HG03280 (cell line): ENCODE measurements around the gene ADRA2B.
"Not testable (repeated sequence)": the region's sequence is repeated elsewhere in the genome, so short reads cannot be mapped to it uniquely, and the experiment has no call there.

ENCODE experiments used
- ATAC-seq: cut with Tn5 transposase; IDR thresholded peaks from one replicate; pipeline ENCODE4 v1.9.1; 2021; ENCODE audit warnings: mild to moderate bottlenecking, moderate library complexity; ENCODE audit not compliant: unreplicated experiment

The ADRA2B gene

DNA sequence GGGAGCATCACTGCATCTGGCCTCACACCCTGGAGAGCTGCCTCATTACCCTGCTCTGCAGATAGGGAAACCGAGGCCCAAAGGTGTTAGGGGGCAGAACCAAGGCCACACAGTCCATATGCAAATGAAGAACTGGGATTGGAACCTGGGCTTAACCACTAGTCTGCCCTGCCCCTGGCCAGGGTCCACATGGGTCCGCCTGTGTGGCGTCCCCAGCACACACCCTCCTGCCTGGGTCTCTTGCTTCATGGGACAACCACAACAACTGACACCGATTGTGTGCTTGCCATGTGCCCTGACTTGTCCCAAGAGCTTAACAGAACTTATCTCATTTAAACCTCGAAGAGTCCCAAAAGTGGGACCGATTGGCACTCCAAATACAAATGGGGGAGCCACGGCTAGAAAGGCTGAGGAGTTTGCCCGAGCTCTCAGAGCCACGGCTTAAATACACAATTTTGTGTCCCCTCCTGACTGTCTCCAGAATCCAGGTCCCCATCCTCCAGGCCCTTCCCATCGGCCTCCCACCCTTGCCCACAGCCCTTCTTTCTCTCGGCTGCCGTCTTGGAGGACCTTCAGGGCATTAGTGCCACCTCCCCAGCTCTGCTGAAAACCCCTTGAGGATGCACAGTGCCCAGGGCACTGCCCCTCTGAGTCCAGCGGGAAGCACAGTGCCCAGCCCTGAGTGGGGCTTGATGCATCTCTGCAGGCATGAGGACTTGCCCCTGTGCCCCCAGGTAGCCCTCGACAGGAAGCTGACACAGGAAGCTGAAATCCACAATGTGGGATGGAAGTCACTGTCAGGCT, 34.6 kb upstream of the ADRA2B start:
- ATAC-seq = no peak

DNA sequence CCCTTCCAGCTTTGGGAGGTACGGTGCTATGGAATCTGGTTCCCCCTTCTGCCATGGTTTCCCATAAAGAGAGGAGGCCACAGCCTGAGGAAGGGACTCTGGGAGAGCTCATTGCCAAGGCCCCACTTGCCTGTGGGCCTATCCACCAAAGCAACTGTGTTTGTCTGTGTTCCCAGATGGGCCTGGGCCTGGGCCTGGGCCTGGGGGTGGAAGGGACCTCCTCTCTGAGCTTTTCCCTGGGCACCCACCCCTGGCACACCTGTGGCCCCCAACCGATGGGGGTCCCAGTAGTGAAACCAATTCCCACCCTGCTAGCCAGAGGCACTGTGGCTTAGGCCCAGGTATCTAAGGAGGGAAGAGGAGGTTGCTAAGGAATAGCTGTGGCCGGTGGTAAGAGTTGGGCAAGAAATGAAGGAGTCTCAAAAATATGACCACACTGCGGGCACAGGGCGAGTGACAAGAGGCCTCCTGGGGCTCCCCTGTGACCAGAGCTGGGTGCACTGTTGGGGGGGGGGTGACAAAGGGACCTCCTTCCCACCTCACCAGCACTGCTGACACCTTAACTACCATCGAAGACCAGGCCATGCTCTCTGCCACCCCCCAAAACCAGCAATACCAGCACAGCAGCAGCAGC, 33.8 kb upstream of the ADRA2B start:
- no peak for ATAC-seq

DNA sequence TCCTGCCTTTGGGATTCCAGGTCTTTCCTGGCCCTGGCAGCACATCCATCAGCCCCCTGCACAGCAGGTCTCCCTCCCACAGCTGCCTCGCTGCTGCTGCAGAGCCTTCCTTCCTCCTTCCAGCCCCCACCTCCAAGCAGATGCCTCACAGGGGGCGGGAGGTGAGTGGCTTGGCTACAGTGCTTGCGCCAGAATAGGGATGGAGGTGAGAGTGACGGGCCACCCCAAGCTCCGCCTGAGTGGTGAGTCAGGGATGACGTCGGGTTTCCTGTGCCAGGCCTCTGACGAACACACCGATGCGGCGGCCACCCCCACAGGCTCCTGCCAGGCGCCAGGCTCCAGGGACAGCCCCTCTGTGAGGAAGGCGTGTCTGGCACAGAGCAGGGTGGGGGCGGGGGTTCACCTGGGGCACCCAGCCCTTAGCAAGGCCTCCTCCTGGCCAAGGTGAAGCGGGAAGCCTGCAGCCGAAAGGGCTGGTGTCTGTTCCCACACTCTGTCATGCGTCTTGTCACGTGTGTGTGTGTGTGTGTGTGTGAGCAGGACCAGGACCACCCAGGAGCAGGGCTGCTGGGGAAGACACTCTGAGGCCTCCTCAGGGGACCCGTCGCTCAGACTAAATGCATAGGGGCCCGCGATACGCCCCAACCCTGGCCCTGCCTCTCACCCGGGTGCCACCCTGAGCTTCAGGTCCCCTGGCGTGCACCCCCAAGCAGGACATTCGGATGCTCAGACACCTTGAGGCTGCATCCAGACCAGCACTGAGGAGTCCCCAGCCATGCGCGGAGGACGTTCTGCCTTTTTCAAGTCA, 32.2 kb upstream of the ADRA2B start:
- ATAC-seq = peak; percentile 41

GRCh38 chr2:96147593-96148201, 31.3 kb upstream of the ADRA2B start:
- ATAC-seq = no peak

GRCh38 chr2:96146881-96147592, 30.7 kb upstream of the ADRA2B start:
- no peak for ATAC-seq

DNA sequence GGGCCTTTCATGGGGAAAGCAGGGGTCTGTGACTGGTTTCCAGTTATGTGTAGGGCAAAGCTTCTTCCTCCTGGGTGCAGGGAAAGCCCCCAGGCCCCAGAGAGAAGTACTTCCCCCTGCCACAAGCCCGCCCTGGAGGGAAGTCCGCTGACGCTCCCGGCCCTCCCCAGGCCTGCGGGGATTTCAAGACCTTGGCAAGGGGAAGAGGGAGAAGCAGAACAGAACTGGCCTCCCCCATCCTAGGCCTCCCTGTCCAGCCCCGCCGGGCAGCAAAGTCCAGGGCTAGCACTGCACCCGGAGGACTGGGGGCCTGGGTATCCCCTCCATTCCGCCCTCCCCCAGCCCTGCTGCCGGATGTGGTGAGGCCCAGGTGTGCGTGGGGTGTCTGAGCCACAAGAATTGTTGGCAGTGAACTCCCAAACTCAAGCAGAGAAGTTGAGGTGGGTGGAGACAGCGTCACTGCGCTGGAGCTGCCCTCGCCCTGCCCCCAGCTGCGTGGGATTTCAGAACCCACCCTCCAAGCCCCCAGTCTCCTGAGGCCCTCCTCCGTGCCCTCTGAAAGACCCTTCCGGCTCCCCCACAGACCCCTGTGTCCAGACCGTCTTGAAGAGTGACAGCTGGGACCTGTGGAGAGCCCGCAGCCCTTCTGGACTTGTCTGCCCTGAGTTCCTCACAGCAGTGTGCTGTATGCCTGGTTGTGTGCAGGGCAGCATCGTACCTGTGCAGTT, 29.9 kb upstream of the ADRA2B start:
- peak; percentile 24 for ATAC-seq

- no peak for ATAC-seq
These were observed 29.4 kb upstream of the ADRA2B start for GRCh38 chr2:96145848-96146152.

GRCh38 chr2:96145036-96145847, 28.9 kb upstream of the ADRA2B start, which contains the start of gene DUSP2:
Gene DUSP2, minus strand, starts transcription at chr2:96145440. Its CDS starts 86 bp downstream, at chr2:96145354.
- ATAC-seq = peak; percentile 51

- ATAC-seq = no peak
These were observed 28.2 kb upstream of the ADRA2B start for GRCh38 chr2:96144481-96145035.

DNA sequence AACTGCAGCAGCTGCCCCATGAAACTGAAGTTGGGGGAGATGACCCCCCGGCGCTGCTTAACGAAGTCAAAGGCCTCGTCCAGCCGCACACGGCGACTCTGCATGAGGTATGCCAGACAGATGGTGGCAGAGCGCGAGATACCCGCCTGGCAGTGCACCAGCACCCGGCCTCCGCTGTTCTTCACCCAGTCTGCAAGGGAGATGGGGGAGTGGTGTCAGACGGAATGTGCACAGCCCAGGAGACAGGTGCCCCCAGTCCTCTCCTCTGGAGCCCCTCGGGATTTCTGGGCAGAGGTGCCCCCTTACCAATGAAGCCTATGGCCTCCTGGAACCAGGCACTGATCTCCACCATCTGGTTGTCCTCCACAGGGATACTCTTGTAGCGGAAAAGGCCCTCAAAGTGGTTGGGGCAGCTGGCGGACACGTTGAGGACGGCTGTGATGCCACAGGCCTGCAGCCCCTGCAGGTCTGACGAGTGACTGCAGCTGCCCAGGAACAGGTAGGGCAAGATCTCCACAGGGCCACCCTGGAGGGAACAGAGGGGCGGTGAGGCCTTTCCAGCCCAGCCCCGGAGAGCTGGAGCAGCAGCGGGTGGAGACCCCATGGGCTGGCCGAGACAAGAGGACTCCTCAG, 27.6 kb upstream of the ADRA2B start:
- no peak for ATAC-seq

- ATAC-seq = no peak
These were observed 27.0 kb upstream of the ADRA2B start for GRCh38 chr2:96143231-96143847.

DNA sequence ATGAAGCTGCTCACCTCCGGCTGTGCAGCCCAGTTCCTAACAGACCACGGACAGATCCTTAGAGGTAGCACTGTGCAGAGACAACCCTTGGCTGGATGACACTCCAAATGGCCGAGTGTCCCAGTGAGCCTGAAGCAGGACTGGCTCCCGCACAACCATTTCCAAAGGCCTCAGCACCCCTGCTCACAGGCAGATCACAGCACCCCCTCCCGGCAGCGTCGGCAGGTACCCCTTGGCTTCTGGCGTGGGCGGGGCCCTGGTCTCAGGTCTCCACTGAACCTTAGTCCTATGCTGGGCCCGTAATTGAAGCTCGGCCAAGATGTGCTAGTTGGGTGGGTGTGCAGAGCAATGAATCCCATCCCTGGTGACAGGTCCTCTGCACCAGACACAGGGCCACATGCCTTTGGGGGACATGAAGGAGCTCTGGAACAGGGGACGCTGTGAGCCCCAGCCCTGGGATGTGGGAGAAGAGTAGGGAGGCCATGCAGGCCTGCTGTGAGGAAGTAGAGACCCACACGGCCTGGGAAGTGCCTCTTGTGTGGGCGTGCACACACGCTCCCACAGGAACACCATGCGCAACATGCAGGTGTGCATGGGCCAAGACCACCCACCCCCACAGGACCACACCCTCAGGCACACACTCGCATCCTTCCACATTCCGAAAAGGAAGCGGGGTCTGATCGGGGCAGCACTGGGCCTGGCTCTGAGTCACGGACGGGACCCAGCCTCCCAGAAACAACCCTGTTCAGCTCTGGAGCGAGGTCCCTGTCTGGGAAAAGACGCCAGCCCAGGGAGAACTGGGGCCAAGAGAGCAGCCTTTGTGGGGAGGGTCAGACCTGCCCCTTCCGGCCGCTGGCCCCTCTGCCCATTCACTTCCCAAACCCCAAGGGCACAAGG, 26.1 kb upstream of the ADRA2B start:
- no peak for ATAC-seq

DNA sequence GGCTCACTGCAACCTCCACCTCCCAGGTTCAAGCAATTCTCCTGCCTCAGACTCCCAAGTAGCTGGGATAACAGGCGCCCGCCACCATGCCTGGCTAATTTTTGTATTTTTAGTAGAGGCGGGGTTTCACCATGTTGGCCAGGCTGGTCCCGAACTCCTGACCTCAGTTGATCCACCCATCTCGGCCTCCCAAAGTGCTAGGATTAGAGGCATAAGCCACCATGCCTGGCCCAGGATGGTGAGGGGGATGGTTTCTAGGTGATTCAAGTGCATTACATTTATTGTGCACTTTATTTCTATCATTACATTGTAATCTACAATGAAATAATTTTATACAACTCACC, 25.2 kb upstream of the ADRA2B start:
- ATAC-seq = not testable (repeated sequence)

GRCh38 chr2:96140941-96141623, 24.7 kb upstream of the ADRA2B start:
- no peak for ATAC-seq

DNA sequence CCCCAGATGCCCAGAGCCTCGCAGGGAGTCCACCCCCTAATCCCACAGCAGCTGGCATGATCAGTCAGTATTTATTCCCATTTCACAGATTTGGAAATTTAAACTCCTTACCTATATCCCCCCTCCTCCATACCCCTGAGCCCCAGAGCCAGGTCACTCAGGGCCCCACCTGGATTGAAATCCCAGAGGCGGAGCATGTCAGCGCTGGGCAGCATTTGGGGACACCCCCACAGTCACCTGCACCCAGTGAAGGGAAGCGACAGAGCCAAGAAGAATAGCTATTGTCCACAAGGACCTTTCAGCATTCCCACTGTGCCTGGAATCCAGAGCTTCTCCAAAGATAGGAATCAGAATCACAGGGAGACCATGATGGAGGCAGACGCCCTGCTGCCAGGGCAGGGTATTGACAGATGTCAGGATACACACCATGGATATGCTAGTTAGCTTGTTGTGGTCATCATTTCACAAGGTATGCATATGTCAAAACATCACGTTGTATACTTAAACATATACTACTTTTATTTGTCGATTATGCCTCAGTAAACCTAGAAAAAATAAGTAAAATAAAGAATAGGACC, 22.9 kb upstream of the ADRA2B start:
- ATAC-seq = no peak
